H1 (cell line): ENCODE measurements around the gene POLA1. TPM values are rescaled to one million over a fixed set of nuclear protein-coding genes. Genes with fewer than 3 reads are reported as not detected.
A peak's percentile ranks its signal among the peaks of the same experiment; 100 is the strongest.

ENCODE experiments used
- CTCF ChIA-PET: fragments of 300-600 bp; sonication (Branson Sonifier 250); formaldehyde crosslinking; loops from one replicate; lab custom pipeline; 2021; ENCODE audit not compliant: partially characterized antibody; lab: Charles Lee
- POLR2A ChIA-PET: fragments of 300-600 bp; sonication (Branson Sonifier 250); formaldehyde crosslinking; loops from one replicate; lab custom pipeline; 2021; ENCODE audit warnings: inconsistent platforms; ENCODE audit not compliant: partially characterized antibody; lab: Charles Lee
- DNase-seq, 2 experiments: peaks; one replicate each; pipeline versions ENCODE4 v3.0.0 to v3.0.0-alpha.2; 2010 to 2022; ENCODE audit warnings: low spot score in 2 of 2, low read depth in 1 of 2, mixed read lengths in 1 of 2
- FAIRE-seq: peaks from 2 replicates; lab custom pipeline; 2011; peaks lifted over from hg19 to GRCh38; lab: Jason Lieb, UNC
- H2AFZ ChIP-seq: 2 replicates; pipeline ENCODE4 v1.8.1; 2012; ENCODE audit warnings: low read length, inconsistent platforms
- H2AK5ac ChIP-seq: 2 replicates; pipeline ENCODE4 v1.6.1; 2013; ENCODE audit warnings: low read depth, low read length
- H2BK120ac ChIP-seq: replicated peaks from 2 replicates; pipeline ENCODE3; 2013; ENCODE audit warnings: low read depth, low read length, inconsistent platforms
- H2BK12ac ChIP-seq: 2 replicates; pipeline ENCODE4 v1.6.1; 2013; ENCODE audit warnings: low read depth, low read length
- H2BK15ac ChIP-seq: 2 replicates; pipeline ENCODE4 v1.6.1; 2013; ENCODE audit warnings: low read length
- H2BK20ac ChIP-seq: 2 replicates; pipeline ENCODE4 v1.6.1; 2013; ENCODE audit warnings: low read length
- H2BK5ac ChIP-seq: 2 replicates; pipeline ENCODE4 v1.6.1; 2013; ENCODE audit warnings: low read depth, low read length
- H3K14ac ChIP-seq: 2 replicates; pipeline ENCODE4 v1.6.1; 2013; ENCODE audit warnings: inconsistent platforms; ENCODE audit not compliant: insufficient read length
- H3K18ac ChIP-seq: 2 replicates; pipeline ENCODE4 v1.6.1; 2013; ENCODE audit warnings: low read length; ENCODE audit errors: extremely low read depth
- H3K23ac ChIP-seq: 2 replicates; pipeline ENCODE4 v1.6.1; 2013; ENCODE audit warnings: inconsistent platforms; ENCODE audit not compliant: insufficient read length
- H3K23me2 ChIP-seq: 2 replicates; pipeline ENCODE4 v1.6.1; 2013; ENCODE audit warnings: low read depth, low read length
- H3K27ac ChIP-seq: 2 replicates; pipeline ENCODE4 v1.6.1; 2011; ENCODE audit warnings: low read depth, low read length, inconsistent platforms
- H3K27me3 ChIP-seq, 4 experiments: replicated peaks in 1 of 4; 1 replicate in 1 of 4; 2 replicates in 3 of 4; pipeline versions ENCODE4 v1.6.1 to v1.8.1; 2011 to 2013; ENCODE audit warnings: low read length in 3 of 4, mild to moderate bottlenecking in 3 of 4, inconsistent platforms in 2 of 4, mixed read lengths in 2 of 4, moderate library complexity in 1 of 4; ENCODE audit not compliant: control insufficient read depth in 3 of 4, insufficient read depth in 3 of 4; ENCODE audit errors: extremely low read depth in 1 of 4
- H3K36me3 ChIP-seq, 4 experiments: 2 replicates each; pipeline versions ENCODE4 v1.6.1 to v1.8.1; 2011 to 2013; ENCODE audit warnings: mild to moderate bottlenecking in 4 of 4, low read length in 3 of 4, moderate library complexity in 2 of 4, control low read depth in 1 of 4, inconsistent platforms in 1 of 4; ENCODE audit not compliant: insufficient read depth in 4 of 4, control insufficient read depth in 2 of 4
- H3K4ac ChIP-seq: replicated peaks from 2 replicates; pipeline ENCODE3; 2013; ENCODE audit warnings: low read length, low read depth, mixed read lengths, inconsistent platforms; ENCODE audit not compliant: insufficient read length
- H3K4me1 ChIP-seq, 4 experiments: replicated peaks in 1 of 4; 1 replicate in 1 of 4; 2 replicates in 3 of 4; pipeline versions ENCODE4 v1.6.1 to v1.8.1; 2011 to 2013; ENCODE audit warnings: low read length in 3 of 4, inconsistent platforms in 2 of 4, mixed read lengths in 1 of 4; ENCODE audit not compliant: insufficient read depth in 4 of 4, control insufficient read depth in 3 of 4
- H3K4me2 ChIP-seq, 2 experiments: 2 replicates each; pipeline versions ENCODE4 v1.6.1 to v1.8.1; 2011 to 2013; ENCODE audit warnings: low read depth in 2 of 2, low read length in 2 of 2, control low read depth in 1 of 2, inconsistent platforms in 1 of 2, mild to moderate bottlenecking in 1 of 2; ENCODE audit not compliant: insufficient read depth in 1 of 2
- H3K4me3 ChIP-seq, 4 experiments: fragments of 200-600, 300-600 bp in 1 of 4; sonication (generic), shearing (Covaris generic), sonication (Bioruptor Twin) in 1 of 4; 2 replicates each; pipeline versions ENCODE4 v1.5.1 to v1.8.1; 2011 to 2016; ENCODE audit warnings: low read length in 4 of 4, low read depth in 3 of 4, control low read depth in 2 of 4, inconsistent platforms in 2 of 4, mild to moderate bottlenecking in 2 of 4, mixed read lengths in 1 of 4, moderate library complexity in 1 of 4; ENCODE audit not compliant: insufficient read depth in 2 of 4; ENCODE audit errors: extremely low read depth in 1 of 4
- H3K56ac ChIP-seq: replicated peaks from 2 replicates; pipeline ENCODE3; 2013; ENCODE audit warnings: low read depth, mild to moderate bottlenecking, mixed read lengths, low read length, inconsistent platforms; ENCODE audit not compliant: insufficient read length
- H3K79me1 ChIP-seq: 2 replicates; pipeline ENCODE4 v1.6.1; 2013; ENCODE audit warnings: low read depth, low read length, control low read depth
- H3K79me2 ChIP-seq, 2 experiments: 2 replicates each; pipeline versions ENCODE4 v1.6.1 to v1.8.1; 2012 to 2013; ENCODE audit warnings: low read length in 2 of 2, mild to moderate bottlenecking in 2 of 2, inconsistent platforms in 1 of 2; ENCODE audit not compliant: insufficient read depth in 2 of 2, control insufficient read depth in 1 of 2
- H3K9ac ChIP-seq, 4 experiments: replicated peaks in 1 of 4; 1 replicate in 1 of 4; 2 replicates in 3 of 4; pipeline versions ENCODE4 v1.6.1 to v1.8.1; 2011 to 2013; ENCODE audit warnings: low read depth in 3 of 4, low read length in 3 of 4, control low read depth in 2 of 4, mild to moderate bottlenecking in 2 of 4, moderate library complexity in 2 of 4, inconsistent platforms in 1 of 4; ENCODE audit errors: extremely low read depth in 1 of 4
- H3K9me3 ChIP-seq, 2 experiments: 2 replicates each; pipeline versions ENCODE4 v1.6.1 to v1.8.1; 2012 to 2013; ENCODE audit warnings: mild to moderate bottlenecking in 2 of 2, moderate library complexity in 2 of 2, control low read depth in 1 of 2, inconsistent platforms in 1 of 2, low read depth in 1 of 2, low read length in 1 of 2, mixed read lengths in 1 of 2; ENCODE audit not compliant: insufficient read depth in 2 of 2
- H4K20me1 ChIP-seq, 2 experiments: replicated peaks in 1 of 2; 2 replicates each; pipeline versions ENCODE3 to v1.8.1; 2011 to 2013; ENCODE audit warnings: inconsistent platforms in 2 of 2, low read length in 2 of 2, mild to moderate bottlenecking in 1 of 2; ENCODE audit not compliant: insufficient read depth in 2 of 2, control insufficient read depth in 1 of 2
- H4K5ac ChIP-seq: 2 replicates; pipeline ENCODE4 v1.6.1; 2013; ENCODE audit warnings: low read length, low read depth, mixed read lengths, inconsistent platforms; ENCODE audit not compliant: insufficient read length
- H4K8ac ChIP-seq: 2 replicates; pipeline ENCODE4 v1.8.0; 2013; ENCODE audit warnings: mild to moderate bottlenecking, moderate library complexity, low read length, inconsistent platforms; ENCODE audit not compliant: insufficient read depth; ENCODE audit errors: extremely low read depth
- H4K91ac ChIP-seq: replicated peaks from 2 replicates; pipeline ENCODE3; 2013; ENCODE audit warnings: low read length, mixed read lengths, inconsistent platforms; ENCODE audit not compliant: insufficient read length
- CBX5 ChIP-seq: fragments of 300-800, 300-1000 bp; sonication (generic); IDR thresholded peaks from 2 replicates; pipeline ENCODE4 v1.7.1; 2016; ENCODE audit warnings: antibody characterized with exemption, low read length, low read depth
- CHD1 ChIP-seq: IDR thresholded peaks from 2 replicates; pipeline ENCODE4 v1.6.1; 2012; ENCODE audit warnings: low read depth, low read length, improper control_type of control experiment
- FOSL1 ChIP-seq: IDR thresholded peaks from 2 replicates; pipeline ENCODE4 v1.6.1; 2011; ENCODE audit warnings: mild to moderate bottlenecking, low read depth, low read length, moderate library complexity; ENCODE audit not compliant: insufficient read depth
- HDAC6 ChIP-seq: IDR thresholded peaks from one replicate; pipeline ENCODE4 v1.7.1; 2012; ENCODE audit warnings: low read depth, mild to moderate bottlenecking, inconsistent platforms, low read length, moderate library complexity
- POU5F1 ChIP-seq: IDR thresholded peaks from 2 replicates; pipeline ENCODE4 v1.6.1; 2011; ENCODE audit warnings: low read depth, mild to moderate bottlenecking, low read length, moderate library complexity
- RFX5 ChIP-seq: IDR thresholded peaks from 2 replicates; pipeline ENCODE4 v1.6.1; 2011; ENCODE audit warnings: low read depth, low read length, improper control_type of control experiment, borderline replicate concordance
- SIN3A ChIP-seq, 2 experiments: IDR thresholded peaks in 1 of 2; conservative IDR thresholded peaks in 1 of 2; 2 replicates each; pipeline ENCODE4 v1.6.1; 2011 to 2012; ENCODE audit warnings: low read length in 2 of 2, improper control_type of control experiment in 1 of 2, low read depth in 1 of 2, mild to moderate bottlenecking in 1 of 2
- ZNF274 ChIP-seq: IDR thresholded peaks from 2 replicates; pipeline ENCODE4 v1.7.0; 2012; ENCODE audit warnings: low read length, borderline replicate concordance; ENCODE audit errors: extremely low read depth
- WGBS, 2 experiments: shearing (Covaris generic) in 1 of 2; methylation state at CpG; one replicate each; pipeline versions ENCODE4 v1.1.6 to v1.1.7; 2013 to 2015; ENCODE audit warnings: low lambda C conversion rate in 2 of 2, mixed read lengths in 2 of 2, inconsistent platforms in 1 of 2, low coverage in 1 of 2, missing lambda C conversion rate in 1 of 2; ENCODE audit not compliant: insufficient replicate concordance in 2 of 2, insufficient coverage in 1 of 2, insufficient read length in 1 of 2; ENCODE audit errors: extremely low coverage in 1 of 2, missing lambda C conversion rate in 1 of 2; 5-methylcytosine and 5-hydroxymethylcytosine counted together
- polyA plus RNA-seq, 7 experiments: library from polyadenylated mRNA; depleted of rRNA in 3 of 7; stranded (reverse) in 5 of 7; unstranded in 2 of 7; fragments of >200 nt in 5 of 7; fragments of 200-250 nt in 2 of 7; gene quantifications; 1 replicate in 5 of 7; 2 replicates in 1 of 7; 4 replicates in 1 of 7; pipeline versions ENCODE4 v1.2.1 to v1.2.3, GENCODE V29; 2011 to 2013; ENCODE audit warnings: missing spikeins in 2 of 7, mixed read lengths in 2 of 7
- total RNA-seq: library from RNA; stranded (reverse); fragmentation: NEBNext Ultra II Directional; extraction: Animal tissue kit (Norgen Biotek cat#: 25700); gene quantifications from 2 replicates; pipeline ENCODE4 v1.2.1, GENCODE V29; 2021
- TF ChIP-seq, protein P1 (sequence below): IDR thresholded peaks from 2 replicates; pipeline ENCODE4 v1.6.1; 2011; ENCODE audit warnings: low read depth, mild to moderate bottlenecking, low read length; ENCODE audit not compliant: insufficient read depth

The POLA1 gene
- total and polyA plus RNA-seq, 2 of the 8 experiments (the other 6 are each of a cell fraction or from before 2014, with no cell fraction given): 5.6 to 34.9 TPM

DNA sequence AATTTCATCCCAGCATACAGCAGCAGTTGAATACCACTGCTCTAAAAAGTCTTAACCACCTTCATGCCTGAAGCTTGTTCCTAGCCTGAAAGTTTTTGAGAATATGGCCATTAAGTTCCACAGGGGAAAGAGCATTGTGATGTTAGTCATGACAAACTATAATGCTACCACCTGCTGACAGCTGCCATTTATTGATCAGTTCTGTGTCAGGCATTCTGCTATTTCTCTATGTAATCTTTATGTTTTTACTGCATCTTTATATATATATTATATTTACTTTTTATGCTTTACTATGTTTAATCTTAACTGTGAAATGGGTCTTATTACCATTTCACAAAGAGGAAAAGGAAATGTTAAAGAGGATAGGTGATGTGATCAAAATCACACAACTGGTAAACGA, 268.1 kb downstream of the POLA1 start:
- H2BK15ac ChIP-seq: no peak overlapping the region
- H3K14ac ChIP-seq: no peak overlapping the region
- H3K4me3 ChIP-seq: no peak overlapping the region
- no peak overlapping the region for H3K4ac ChIP-seq
- DNase-seq: no peak
- H4K20me1 ChIP-seq: no peaks in the 10 kb centered on the region
- H2AK5ac ChIP-seq: no peak overlapping the region
- no peaks in the 10 kb centered on the region for H3K79me2 ChIP-seq
- no peak overlapping the region for H4K8ac ChIP-seq
- H3K9me3 ChIP-seq: no peaks in the 10 kb centered on the region
- ChIA-PET POLR2A (no interaction called here), CTCF (no interaction called here)
- H3K56ac ChIP-seq: no peak overlapping the region
- peak; percentile 42 for FAIRE-seq
- H3K18ac ChIP-seq: no peak overlapping the region
- no peak overlapping the region for H2BK12ac ChIP-seq
- no peaks in the 10 kb centered on the region for H3K27me3 ChIP-seq
- H4K91ac ChIP-seq: no peak overlapping the region
- H3K27ac ChIP-seq: no peak overlapping the region
- H3K4me1 ChIP-seq: peaks cover 0 to 4% (median 0%) of the 10 kb centered on the region in 4 experiments; a peak in 1 of 7 replicates
- H3K79me1 ChIP-seq: no peaks in the 10 kb centered on the region
- no peak for TF ChIP-seq HDAC6
- TF ChIP-seq RFX5: no peak
- no peak for TF ChIP-seq SIN3A (conservative IDR thresholded peaks at IDR 0.05 in 1 of 2, IDR thresholded peaks at IDR 0.05 in 1 of 2; ENCODE audit: low read depth in 1 of 2, low read length in 2 of 2)
- no peak for TF ChIP-seq CBX5
- TF ChIP-seq, protein P1, sequence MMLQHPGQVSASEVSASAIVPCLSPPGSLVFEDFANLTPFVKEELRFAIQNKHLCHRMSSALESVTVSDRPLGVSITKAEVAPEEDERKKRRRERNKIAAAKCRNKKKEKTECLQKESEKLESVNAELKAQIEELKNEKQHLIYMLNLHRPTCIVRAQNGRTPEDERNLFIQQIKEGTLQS: no peak
- TF ChIP-seq POU5F1: no peak
- no peak for TF ChIP-seq FOSL1
- TF ChIP-seq ZNF274: no peak
- TF ChIP-seq CHD1: no peak
- 64% methylated on average over 1 of the region's 1 CpG; no CpG with 5 or more reads in 1 of the 2 experiments for WGBS, 2 experiments
- no peaks in the 10 kb centered on the region for H3K36me3 ChIP-seq
- no peak overlapping the region for H4K5ac ChIP-seq
- H3K23me2 ChIP-seq: no peaks in the 10 kb centered on the region
- H2BK5ac ChIP-seq: no peak overlapping the region
- H3K4me2 ChIP-seq: no peak overlapping the region
- H3K23ac ChIP-seq: no peak overlapping the region
- no peak overlapping the region for H2BK20ac ChIP-seq
- H2BK120ac ChIP-seq: no peak overlapping the region
- H2AFZ ChIP-seq: no peak overlapping the region
- H3K9ac ChIP-seq: no peak overlapping the region
